ENCODE measurements around the gene FBXO22.
"Not testable (repeated sequence)": the region's sequence is repeated elsewhere in the genome, so short reads cannot be mapped to it uniquely, and the experiment has no call there.

Gene FBXO22

DNA sequence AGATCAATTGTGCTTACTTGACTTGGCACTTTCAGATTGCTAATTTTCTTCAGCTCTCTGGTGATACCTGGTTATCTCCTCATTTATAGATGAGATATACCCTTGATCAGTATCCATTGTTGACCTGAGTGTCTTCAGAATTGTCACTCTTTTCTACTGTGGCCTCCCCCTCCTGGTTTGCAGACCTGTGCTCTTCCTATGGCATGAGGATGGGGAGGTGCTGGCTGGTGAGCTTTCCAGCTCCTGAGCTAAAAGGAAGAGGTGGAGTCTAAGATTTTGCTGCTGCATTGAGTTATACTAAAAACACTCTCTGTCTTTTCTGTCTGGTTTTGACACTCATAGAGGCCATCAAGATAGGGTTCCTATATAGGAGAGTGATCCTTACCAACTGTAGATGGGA is 36.8 kb upstream of the FBXO22 start:
- no peak overlapping the region for H3K4me3 ChIP-seq (ENCODE audit: low read depth, low read length)

DNA sequence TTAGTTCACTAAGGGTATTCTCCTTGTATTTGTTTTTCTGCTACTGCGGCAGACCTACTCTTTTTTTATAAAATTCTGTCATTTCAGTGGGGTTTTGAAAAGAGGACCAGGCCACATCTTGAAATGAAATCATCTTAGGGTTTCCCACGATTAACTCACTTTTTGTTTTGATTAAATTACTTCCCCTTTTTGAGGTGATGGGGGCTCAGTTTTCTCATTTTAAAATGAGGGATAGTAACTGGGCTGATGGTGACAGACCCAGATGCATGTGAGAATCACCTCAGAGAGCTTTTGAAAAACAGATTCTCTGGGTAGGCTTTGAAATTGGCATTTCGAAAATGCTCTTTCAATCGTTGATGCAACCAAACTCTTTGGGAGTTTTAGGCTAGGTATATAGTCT is 36.2 kb upstream of the FBXO22 start:
- in situ Hi-C loops (cut with HindIII; ENCODE audit: low sequenced_read_pairs) = no loop called here
- TF ChIP-seq, protein P1, sequence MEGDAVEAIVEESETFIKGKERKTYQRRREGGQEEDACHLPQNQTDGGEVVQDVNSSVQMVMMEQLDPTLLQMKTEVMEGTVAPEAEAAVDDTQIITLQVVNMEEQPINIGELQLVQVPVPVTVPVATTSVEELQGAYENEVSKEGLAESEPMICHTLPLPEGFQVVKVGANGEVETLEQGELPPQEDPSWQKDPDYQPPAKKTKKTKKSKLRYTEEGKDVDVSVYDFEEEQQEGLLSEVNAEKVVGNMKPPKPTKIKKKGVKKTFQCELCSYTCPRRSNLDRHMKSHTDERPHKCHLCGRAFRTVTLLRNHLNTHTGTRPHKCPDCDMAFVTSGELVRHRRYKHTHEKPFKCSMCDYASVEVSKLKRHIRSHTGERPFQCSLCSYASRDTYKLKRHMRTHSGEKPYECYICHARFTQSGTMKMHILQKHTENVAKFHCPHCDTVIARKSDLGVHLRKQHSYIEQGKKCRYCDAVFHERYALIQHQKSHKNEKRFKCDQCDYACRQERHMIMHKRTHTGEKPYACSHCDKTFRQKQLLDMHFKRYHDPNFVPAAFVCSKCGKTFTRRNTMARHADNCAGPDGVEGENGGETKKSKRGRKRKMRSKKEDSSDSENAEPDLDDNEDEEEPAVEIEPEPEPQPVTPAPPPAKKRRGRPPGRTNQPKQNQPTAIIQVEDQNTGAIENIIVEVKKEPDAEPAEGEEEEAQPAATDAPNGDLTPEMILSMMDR (IDR thresholded peaks at IDR 0.05; ENCODE audit: low read depth, low read length, missing control alignments) = no peak
- no peak overlapping the region for H3K4me3 ChIP-seq (ENCODE audit: low read depth, low read length)
- DNase-seq (ENCODE audit: low read depth) = no peak

More for the DNA sequence above, 36.8 kb upstream of the FBXO22 start:
- DNase-seq (ENCODE audit: low read depth) = no peak
- TF ChIP-seq, protein P1 (IDR thresholded peaks at IDR 0.05; ENCODE audit: low read depth, low read length, missing control alignments) = no peak
- in situ Hi-C loops (cut with HindIII; ENCODE audit: low sequenced_read_pairs) = no loop called here

DNA sequence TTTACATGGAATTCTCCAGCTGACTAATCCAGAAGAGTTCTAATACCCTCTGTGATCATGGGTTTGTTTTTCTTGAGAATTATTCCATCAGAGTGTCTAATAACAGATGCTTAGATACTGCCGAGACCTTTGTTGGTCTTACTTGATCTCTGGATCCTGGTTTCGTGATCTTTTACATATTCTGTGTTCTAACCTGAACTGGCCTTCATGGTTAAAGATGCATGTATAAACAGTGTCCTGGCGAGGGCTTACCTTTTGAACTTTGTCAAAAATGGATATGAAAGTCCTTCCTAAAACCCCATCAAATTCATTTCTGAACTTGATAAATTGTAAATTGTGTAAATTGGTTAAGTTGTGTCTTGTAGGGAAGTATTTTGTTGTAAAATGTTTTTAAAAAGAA is 35.7 kb upstream of the FBXO22 start:
- no peak for DNase-seq (ENCODE audit: low read depth)
- TF ChIP-seq, protein P1 (IDR thresholded peaks at IDR 0.05; ENCODE audit: low read depth, low read length, missing control alignments) = no peak
- in situ Hi-C loops (cut with HindIII; ENCODE audit: low sequenced_read_pairs) = no loop called here

DNA sequence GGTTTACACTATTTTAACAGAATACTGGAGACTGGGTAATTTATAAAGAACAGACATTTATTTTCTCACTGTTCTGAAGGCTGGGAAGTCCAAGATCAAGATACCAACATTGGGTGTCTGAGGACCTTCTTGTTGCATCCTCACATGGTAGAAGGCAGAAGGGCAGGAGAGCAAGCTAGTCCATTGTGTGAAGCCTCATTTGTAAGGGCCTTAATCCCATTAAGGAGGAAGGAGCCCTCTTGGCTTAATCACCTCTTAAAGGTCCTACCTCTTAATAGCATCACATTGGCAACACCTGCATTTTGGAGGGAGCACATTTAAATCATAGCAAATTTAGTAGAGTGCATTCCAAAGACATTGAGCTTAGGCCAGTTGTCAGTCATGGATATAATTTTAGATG is 34.2 kb upstream of the FBXO22 start:
- in situ Hi-C loops (cut with HindIII; ENCODE audit: low sequenced_read_pairs) = no loop called here
- TF ChIP-seq, protein P1 (IDR thresholded peaks at IDR 0.05; ENCODE audit: low read depth, low read length, missing control alignments) = no peak
- no peak overlapping the region for H3K4me3 ChIP-seq (ENCODE audit: low read depth, low read length)
- no peak for DNase-seq (ENCODE audit: low read depth)

More for the DNA sequence above, 35.7 kb upstream of the FBXO22 start:
- H3K4me3 ChIP-seq (ENCODE audit: low read depth, low read length) = no peak overlapping the region

DNA sequence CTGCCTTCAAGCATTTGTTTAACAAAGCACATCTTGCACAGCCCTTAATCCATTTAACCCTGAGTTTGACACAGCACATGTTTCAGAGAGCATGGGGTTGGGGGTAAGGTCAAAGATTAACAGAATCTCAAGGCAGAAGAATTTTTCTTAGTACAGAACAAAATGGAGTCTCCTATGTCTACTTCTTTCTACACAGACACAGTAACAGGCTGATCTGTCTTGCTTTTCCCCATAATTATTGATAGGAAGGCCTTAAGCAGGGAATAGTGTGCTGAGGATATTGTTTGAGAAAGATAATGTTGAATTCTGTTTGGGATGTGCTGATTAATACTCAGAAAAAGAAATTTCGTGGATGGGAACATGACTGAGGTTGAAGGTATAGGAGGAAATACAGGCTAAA is 32.1 kb upstream of the FBXO22 start:
- H3K4me3 ChIP-seq (ENCODE audit: low read depth, low read length); DNase-seq (ENCODE audit: low read depth); in situ Hi-C loops (cut with HindIII; ENCODE audit: low sequenced_read_pairs): not testable (repeated sequence)

DNA sequence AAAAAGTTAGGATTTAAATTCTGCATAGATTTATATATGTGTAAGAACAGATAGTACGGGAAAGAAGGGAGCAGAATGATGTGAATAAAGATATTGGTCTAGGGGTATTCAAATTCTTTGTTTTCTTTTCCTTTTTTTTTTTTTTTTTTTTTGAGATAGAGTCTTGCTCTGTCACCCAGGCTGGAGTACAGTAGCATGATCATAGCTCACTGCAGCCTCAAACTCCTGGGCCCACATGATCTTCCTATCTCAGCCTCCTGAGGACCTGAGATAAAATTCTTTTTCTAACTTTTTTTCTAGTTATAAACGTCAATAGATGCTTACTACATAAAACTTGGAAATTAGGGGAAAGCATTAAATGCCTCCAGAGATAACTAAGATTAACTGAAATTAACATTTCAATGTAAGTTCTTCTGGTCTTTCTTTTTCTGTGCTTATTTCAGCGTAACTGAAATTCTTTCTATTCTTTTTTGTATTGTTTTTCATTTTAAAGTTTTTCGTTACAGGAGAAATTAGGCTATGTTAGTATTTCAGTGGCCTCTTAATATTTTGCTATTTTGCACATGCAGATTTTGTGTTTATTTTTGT is 31.2 kb upstream of the FBXO22 start:
- DNase-seq (ENCODE audit: low read depth) = no peak
- H3K4me3 ChIP-seq (ENCODE audit: low read depth, low read length) = no peak overlapping the region
- TF ChIP-seq, protein P1 (IDR thresholded peaks at IDR 0.05; ENCODE audit: low read depth, low read length, missing control alignments) = no peak
- in situ Hi-C loops (cut with HindIII; ENCODE audit: low sequenced_read_pairs) = no loop called here

DNA sequence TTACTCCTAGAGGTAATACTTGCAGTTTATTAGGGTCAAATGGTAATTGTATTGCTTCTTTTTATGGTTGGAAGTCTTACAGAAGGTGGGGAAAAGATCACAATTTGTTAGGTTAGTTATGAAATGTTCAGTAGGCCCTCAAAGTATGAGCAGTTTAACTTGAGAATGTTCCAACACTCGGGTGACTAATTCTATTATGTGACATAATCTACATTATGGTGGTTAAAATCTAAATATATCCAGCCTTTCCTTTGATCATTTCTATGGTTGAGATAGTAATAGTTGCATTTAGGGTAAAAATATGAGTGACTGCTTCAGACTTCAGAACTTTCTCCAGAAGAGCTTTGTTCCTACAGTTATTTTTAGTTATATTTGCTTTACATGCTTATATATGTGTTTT is 19.6 kb upstream of the FBXO22 start:
- TF ChIP-seq, protein P1 (IDR thresholded peaks at IDR 0.05; ENCODE audit: low read depth, low read length, missing control alignments) = no peak
- H3K4me3 ChIP-seq (ENCODE audit: low read depth, low read length) = no peak overlapping the region
- peak; percentile 47 for DNase-seq (ENCODE audit: low read depth)
- in situ Hi-C loops (cut with HindIII; ENCODE audit: low sequenced_read_pairs) = no loop called here

Measured in astrocyte of the cerebellum (primary cell).